ENCODE measurements around the gene PLS3.

DNA sequence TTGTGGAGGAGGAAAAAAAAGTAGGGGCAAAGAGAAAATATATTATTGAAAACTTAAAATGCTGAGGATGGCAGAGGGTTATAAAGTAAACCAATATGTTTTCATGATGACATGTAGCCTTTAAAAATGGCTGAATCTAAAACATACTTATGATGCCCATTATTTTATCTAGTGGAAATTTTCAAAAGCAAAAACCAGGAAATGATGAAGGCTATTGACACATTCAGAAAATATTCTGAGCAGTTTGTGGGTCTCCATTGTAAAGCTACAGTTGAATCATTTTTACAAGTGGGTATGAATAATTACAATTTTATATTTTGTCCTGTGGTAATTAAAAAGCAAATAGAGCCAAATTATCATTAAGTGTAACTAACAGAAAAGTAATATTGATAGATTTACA, 10.7 kb downstream of the PLS3 start:
- TF ChIP-seq, protein P1, sequence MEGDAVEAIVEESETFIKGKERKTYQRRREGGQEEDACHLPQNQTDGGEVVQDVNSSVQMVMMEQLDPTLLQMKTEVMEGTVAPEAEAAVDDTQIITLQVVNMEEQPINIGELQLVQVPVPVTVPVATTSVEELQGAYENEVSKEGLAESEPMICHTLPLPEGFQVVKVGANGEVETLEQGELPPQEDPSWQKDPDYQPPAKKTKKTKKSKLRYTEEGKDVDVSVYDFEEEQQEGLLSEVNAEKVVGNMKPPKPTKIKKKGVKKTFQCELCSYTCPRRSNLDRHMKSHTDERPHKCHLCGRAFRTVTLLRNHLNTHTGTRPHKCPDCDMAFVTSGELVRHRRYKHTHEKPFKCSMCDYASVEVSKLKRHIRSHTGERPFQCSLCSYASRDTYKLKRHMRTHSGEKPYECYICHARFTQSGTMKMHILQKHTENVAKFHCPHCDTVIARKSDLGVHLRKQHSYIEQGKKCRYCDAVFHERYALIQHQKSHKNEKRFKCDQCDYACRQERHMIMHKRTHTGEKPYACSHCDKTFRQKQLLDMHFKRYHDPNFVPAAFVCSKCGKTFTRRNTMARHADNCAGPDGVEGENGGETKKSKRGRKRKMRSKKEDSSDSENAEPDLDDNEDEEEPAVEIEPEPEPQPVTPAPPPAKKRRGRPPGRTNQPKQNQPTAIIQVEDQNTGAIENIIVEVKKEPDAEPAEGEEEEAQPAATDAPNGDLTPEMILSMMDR (IDR thresholded peaks at IDR 0.05; ENCODE audit: insufficient read depth, low read length, poor library complexity, severe bottlenecking): no peak
- TF ChIP-seq EZH2phosphoT487 (conservative IDR thresholded peaks at IDR 0.05; ENCODE audit: low read length): no peak
